Osteocyte (in vitro differentiated cells): ENCODE measurements around the gene EPHB1. TPM values are rescaled to one million over a fixed set of nuclear protein-coding genes. Genes with fewer than 3 reads are reported as not detected.
"Not testable (repeated sequence)": the region's sequence is repeated elsewhere in the genome, so short reads cannot be mapped to it uniquely, and the experiment has no call there.

Source experiments
- DNase-seq: peaks from one replicate; pipeline ENCODE4 v3.0.0; 2021; ENCODE audit warnings: mixed read lengths; ENCODE audit not compliant: unreplicated experiment; ENCODE audit errors: extremely low spot score
- H3K27ac Mint-ChIP-seq: one replicate; pipeline ENCODE4 v1.8.0; 2021; ENCODE audit warnings: mild to moderate bottlenecking, mixed read lengths; ENCODE audit not compliant: unreplicated experiment
- H3K27me3 Mint-ChIP-seq: one replicate; pipeline ENCODE4 v1.8.0; 2021; ENCODE audit warnings: mixed read lengths; ENCODE audit not compliant: unreplicated experiment
- H3K36me3 Mint-ChIP-seq: one replicate; pipeline ENCODE4 v1.8.0; 2021; ENCODE audit warnings: mixed read lengths; ENCODE audit not compliant: unreplicated experiment
- H3K4me1 Mint-ChIP-seq: one replicate; pipeline ENCODE4 v1.8.0; 2021; ENCODE audit warnings: mixed read lengths; ENCODE audit not compliant: unreplicated experiment
- H3K4me3 Mint-ChIP-seq: one replicate; pipeline ENCODE4 v1.8.0; 2021; ENCODE audit warnings: mild to moderate bottlenecking, moderate library complexity, mixed read lengths; ENCODE audit not compliant: unreplicated experiment
- H3K9me3 Mint-ChIP-seq: one replicate; pipeline ENCODE4 v1.8.0; 2021; ENCODE audit warnings: mixed read lengths; ENCODE audit not compliant: unreplicated experiment
- total RNA-seq: library from RNA; stranded (reverse); gene quantifications from 2 replicates; pipeline ENCODE4 v1.2.1, GENCODE V29; 2021
- TF ChIP-seq, protein P1 (sequence below): fragments of 200-600 bp; sonication (generic); IDR thresholded peaks from 2 replicates; pipeline ENCODE4 v1.5.0; 2021; ENCODE audit warnings: antibody characterized with exemption, mild to moderate bottlenecking, moderate library complexity

The EPHB1 gene
- total RNA-seq, 1 donor from 2014 or later, result 0.75 TPM

- H3K27me3 Mint-ChIP-seq, result peaks cover 13% of the 10 kb centered on the region
- TF ChIP-seq, protein P1, sequence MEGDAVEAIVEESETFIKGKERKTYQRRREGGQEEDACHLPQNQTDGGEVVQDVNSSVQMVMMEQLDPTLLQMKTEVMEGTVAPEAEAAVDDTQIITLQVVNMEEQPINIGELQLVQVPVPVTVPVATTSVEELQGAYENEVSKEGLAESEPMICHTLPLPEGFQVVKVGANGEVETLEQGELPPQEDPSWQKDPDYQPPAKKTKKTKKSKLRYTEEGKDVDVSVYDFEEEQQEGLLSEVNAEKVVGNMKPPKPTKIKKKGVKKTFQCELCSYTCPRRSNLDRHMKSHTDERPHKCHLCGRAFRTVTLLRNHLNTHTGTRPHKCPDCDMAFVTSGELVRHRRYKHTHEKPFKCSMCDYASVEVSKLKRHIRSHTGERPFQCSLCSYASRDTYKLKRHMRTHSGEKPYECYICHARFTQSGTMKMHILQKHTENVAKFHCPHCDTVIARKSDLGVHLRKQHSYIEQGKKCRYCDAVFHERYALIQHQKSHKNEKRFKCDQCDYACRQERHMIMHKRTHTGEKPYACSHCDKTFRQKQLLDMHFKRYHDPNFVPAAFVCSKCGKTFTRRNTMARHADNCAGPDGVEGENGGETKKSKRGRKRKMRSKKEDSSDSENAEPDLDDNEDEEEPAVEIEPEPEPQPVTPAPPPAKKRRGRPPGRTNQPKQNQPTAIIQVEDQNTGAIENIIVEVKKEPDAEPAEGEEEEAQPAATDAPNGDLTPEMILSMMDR, result no peak
- DNase-seq, result no peak
- no peak overlapping the region for H3K27ac Mint-ChIP-seq
- no peaks in the 10 kb centered on the region for H3K4me1 Mint-ChIP-seq
- no peaks in the 10 kb centered on the region for H3K36me3 Mint-ChIP-seq
- H3K9me3 Mint-ChIP-seq, result no peaks in the 10 kb centered on the region
- no peak overlapping the region for H3K4me3 Mint-ChIP-seq
Observed at GRCh38 chr3:134775831-134776230, 19.2 kb upstream of the EPHB1 start.

DNA sequence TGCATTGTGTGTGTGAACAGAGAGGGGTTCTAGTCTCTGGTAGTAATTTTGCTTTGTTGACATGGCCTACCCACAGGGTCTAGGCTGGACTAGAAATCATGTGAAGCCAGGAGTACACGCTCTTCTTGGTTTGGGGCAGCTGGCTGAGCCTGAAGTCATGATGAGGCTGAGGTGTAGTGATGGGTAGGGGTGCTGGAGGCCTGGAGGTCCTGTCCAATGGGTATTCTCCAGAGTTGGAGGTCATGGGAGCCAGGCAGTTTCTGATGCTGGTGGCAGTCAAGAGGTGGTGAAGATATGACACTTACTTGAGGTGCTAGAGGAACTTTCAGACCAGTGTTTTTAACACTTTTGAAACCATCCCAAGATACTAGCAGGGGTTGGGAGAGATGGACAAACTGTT is 18.5 kb upstream of the EPHB1 start:
- no peak for DNase-seq
- Mint-ChIP-seq H3K4me3 (no peak overlapping the region), H3K9me3 (no peaks in the 10 kb centered on the region), H3K36me3 (no peaks in the 10 kb centered on the region), H3K27ac (no peak overlapping the region), H3K27me3 (peaks cover 13% of the 10 kb centered on the region), H3K4me1 (no peaks in the 10 kb centered on the region)
- TF ChIP-seq, protein P1, result no peak

GRCh38 chr3:134777341-134777740 is 17.7 kb upstream of the EPHB1 start:
- H3K4me3 Mint-ChIP-seq, result no peak overlapping the region
- no peak overlapping the region for H3K27ac Mint-ChIP-seq
- H3K36me3 Mint-ChIP-seq, result no peaks in the 10 kb centered on the region
- peaks cover 19% of the 10 kb centered on the region for H3K27me3 Mint-ChIP-seq
- no peak for DNase-seq
- H3K4me1 Mint-ChIP-seq, result no peaks in the 10 kb centered on the region
- TF ChIP-seq, protein P1, result no peak
- H3K9me3 Mint-ChIP-seq, result no peaks in the 10 kb centered on the region

DNA sequence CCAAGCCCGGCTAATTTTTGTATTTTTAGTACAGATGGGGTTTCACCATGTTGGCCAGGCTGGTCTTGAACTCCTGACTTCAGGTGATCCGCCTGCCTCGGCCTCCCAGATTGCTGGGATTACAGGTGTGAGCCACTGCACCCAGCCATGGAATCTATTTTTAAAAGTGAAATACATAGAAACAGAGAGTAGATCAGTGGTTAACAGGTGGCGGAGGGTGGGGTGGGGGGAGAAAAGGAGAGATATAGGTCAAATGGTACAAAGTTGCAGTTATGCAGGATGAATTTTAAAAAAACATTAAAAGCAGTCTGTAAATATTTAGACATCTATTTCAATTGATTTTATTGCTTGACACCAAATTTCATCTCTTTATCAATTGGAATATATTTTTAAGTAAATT is 6.8 kb upstream of the EPHB1 start:
- not testable (repeated sequence) for DNase-seq, H3K4me1 Mint-ChIP-seq, H3K9me3 Mint-ChIP-seq, H3K4me3 Mint-ChIP-seq, H3K36me3 Mint-ChIP-seq, H3K27ac Mint-ChIP-seq
- H3K27me3 Mint-ChIP-seq, result peaks cover 61% of the 10 kb centered on the region

- Mint-ChIP-seq H3K4me1 (peaks cover 5% of the 10 kb centered on the region), H3K36me3 (no peaks in the 10 kb centered on the region)
- TF ChIP-seq, protein P1, result no peak
Observed at GRCh38 chr3:134790065-134790464, 5.0 kb upstream of the EPHB1 start.

GRCh38 chr3:134791992-134792391 is 3.1 kb upstream of the EPHB1 start:
- H3K36me3 Mint-ChIP-seq, result no peaks in the 10 kb centered on the region
- H3K4me3 Mint-ChIP-seq, result no peak overlapping the region
- no peak overlapping the region for H3K27ac Mint-ChIP-seq
- TF ChIP-seq, protein P1, result no peak
- no peaks in the 10 kb centered on the region for H3K9me3 Mint-ChIP-seq
- peaks cover 48% of the 10 kb centered on the region for H3K27me3 Mint-ChIP-seq
- DNase-seq, result peak; percentile 27
- H3K4me1 Mint-ChIP-seq, result peaks cover 11% of the 10 kb centered on the region

More at GRCh38 chr3:134790065-134790464, 5.0 kb upstream of the EPHB1 start:
- no peak for DNase-seq
- no peaks in the 10 kb centered on the region for H3K9me3 Mint-ChIP-seq
- no peak overlapping the region for H3K4me3 Mint-ChIP-seq
- no peak overlapping the region for H3K27ac Mint-ChIP-seq
- H3K27me3 Mint-ChIP-seq, result peaks cover 50% of the 10 kb centered on the region
